ENCODE data around the gene SNAPC3.
"Not testable (repeated sequence)": the region's sequence is repeated elsewhere in the genome, so short reads cannot be mapped to it uniquely, and the experiment has no call there.

The SNAPC3 gene

DNA sequence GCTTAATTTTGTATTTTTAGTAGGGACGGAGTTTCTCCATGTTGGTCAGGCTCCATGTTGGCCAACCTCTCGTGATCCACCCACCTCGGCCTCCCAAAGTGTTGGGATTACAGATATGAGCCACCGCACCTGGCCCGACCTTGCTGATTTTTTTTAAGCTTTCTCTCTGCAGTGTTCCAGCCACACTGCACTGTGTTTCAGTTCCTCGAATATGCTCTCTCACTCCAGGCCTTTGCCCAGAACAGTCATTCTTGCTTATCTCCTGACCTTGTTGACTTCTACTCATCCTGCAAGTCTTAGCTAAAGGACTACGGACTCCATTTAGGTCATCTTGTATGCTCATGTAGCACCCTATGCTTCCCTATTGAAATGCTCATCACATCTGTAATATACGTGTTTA is 3.3 kb downstream of the SNAPC3 start:
- no peak for FAIRE-seq

DNA sequence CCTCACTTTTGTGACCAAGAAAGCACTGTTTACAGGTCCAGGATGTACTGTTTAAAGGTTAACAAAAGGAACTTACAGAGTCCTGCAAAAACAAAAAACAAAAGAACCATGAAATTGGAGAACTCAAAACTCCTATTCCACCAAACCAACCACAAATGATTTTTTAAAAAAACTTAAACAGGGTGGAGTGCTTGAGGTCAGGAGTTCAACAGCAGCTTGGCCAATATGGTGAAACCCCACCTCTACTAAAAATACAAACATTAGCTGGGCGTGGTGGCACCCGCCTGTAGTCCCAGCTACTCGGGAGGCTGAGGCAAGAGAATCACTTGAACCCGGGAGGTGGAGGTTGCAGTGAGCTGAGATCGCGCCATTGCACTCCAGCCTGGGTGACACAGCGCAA is 5.0 kb downstream of the SNAPC3 start:
- FAIRE-seq, result not testable (repeated sequence)

DNA sequence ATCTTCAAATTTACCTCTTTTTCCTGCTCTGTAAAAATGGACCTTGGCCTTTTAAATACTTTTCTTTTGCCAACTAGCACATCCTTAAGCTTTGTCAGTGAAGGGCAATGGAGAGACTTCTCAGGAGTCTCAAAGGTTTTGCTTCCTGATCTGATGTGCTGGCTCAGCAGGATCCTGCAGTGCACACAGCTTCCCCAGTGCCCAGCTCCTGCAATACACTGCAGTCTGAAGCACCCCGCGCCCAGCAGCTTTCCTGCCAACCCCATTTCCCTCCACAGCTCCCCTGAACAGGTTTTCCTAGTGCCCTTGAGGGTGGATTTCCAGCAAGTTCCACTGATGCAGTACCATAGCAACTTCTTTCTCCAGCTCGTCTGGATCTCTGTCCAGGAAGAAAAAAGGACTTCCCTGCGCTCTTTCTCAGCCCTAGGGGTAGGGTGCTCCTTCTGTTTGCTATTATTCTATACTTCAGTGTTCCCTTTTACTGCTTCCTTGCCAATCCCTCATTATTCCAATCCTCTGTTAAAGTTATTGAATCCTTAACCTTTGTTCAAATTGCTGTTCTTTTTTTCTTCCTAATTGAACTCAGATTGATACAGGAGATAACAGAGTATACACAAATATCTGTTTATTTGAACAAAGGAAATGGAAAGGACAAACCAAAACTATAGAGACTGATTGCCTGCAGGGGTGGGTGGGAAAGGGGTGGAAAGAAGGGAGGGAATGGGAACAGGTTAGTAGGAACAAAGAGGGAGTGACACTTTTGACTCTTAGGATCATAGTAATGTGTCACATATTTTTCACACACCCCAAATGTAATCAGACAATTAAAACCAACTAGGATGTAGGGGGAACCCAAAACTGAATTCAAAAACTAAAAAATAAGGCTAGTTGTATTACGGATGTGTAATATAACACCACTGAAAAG is 8.5 kb downstream of the SNAPC3 start:
- FAIRE-seq, result no peak

DNA sequence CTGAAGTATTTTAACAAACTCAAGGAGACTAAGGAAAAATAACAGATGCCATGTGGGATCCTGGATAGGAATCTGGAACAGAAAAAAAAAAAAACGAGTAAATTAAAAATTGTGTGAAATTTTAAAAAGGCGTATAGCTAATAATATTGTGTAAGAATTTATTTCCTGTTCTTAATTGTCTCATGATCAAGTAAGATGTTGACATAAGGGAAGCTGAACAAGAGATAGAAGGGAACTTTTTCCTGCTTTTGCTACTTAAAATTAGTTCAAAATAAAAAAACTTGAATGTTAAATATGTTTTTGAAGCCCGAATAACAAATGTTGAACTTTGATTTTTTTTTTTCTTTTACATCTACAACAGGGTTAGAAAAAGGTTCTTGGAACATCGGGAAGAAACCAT is 10.5 kb downstream of the SNAPC3 start:
- FAIRE-seq, result no peak

DNA sequence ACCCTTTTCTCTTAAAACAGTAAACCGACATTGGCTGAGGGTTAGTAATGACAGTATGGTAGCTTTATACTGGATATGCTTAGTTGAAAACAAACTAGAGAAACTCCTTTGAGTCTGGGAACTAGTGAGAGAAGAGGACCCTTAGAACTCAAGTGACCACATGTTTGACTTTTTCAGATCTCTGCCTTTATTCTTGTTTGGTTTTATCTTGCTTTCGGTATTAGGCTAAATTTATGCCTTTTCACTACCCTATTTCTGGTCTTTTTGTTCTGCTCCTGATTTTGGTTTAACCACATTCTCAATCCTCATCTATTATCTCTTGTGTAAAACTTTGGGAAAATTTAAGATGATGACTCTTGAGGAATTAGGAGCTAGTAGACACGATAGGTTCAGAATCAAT is 11.0 kb downstream of the SNAPC3 start:
- no peak for FAIRE-seq

DNA sequence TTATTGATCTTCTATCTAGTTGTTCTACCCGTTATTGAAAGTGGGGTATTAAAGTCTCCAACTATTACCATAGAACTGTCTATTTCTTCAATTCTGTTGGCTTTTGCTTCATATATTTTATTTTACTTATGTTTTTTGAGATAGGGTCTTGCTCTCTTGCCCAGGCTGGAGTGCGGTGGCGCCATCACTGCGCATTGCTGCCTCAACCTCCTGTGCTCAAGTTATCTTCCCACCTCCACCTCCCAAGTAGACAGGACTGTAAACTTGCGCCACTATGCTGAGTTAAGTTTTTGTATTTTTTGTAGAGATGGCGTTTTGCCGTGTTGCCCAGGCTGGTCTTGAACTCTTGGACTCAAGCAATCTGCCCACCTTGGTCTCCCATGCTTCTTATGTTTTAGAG is 16.2 kb downstream of the SNAPC3 start:
- FAIRE-seq, result no peak

DNA sequence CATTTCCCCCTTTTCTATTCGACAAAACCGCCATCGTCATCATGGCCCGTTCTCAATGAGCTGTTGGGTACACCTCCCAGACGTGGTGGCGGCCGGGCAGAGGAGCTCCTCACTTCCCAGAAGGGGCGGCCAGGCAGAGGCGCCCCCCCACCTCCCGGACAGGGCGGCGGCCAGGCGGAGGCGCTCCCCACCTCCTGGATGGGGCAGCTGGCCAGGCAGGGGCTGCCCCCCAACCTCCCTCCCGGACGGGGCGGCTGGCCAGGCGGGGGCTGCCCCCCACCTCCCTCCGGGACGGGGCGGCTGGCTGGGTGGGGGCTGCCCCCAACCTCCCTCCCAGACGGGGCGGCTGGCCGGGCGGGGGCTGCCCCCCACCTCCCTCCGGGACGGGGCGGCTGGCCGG is 19.2 kb downstream of the SNAPC3 start:
- not testable (repeated sequence) for FAIRE-seq

DNA sequence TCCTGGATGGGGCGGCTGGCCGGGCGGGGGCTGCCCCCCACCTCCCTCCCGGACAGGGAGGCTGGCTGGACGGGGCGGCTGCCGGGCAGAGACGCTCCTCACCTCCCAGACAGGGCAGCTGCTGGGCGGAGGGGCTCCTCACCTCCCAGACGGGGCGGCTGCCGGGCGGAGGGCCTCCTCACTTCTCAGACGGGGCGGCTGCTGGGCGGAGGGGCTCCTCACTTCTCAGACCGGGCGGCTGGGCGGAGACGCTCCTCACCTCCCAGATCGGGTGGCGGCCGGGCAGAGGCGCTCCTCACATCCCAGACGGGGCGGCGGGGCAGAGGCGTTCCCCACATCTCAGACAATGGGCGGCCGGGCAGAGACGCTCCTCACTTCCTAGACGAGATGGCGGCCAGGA is 19.6 kb downstream of the SNAPC3 start:
- FAIRE-seq, result not testable (repeated sequence)

DNA sequence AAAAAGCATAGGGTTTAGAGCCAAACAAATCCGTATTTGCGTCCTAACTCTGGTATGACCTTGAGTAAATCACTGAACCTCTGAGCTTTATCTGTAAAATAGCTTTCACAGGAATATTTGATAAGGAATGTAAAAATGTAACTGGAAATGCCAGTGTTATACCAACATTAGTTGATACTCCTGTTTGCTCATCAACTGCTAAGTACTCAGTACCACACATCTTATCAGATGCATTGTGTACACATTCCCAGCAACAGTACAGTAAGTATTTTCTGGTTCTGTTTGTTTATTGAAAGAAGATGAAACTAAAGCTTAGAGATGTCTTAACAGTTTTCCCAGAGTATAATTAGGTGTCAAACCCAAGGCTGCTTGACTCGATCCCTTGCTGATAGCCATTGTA is 21.5 kb downstream of the SNAPC3 start:
- no peak for FAIRE-seq

DNA sequence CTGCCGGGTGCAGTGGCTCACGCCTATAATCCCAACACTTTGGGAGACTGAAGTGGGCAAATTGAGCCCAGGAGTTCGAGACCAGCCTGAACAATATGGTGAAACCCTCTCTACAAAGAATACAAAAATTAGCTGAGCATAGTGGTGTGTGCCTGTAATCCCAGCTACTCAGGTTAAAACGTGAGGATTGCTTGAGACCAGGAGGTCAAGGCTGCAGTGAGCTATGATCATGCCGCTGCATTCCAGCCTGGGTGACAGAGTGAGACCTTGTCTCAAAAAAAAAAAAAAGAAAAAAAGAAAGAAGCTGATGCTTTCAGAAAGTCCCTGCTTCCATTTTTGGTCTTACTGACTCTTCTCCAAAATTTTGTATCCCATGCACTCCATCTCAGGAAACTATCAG is 31.3 kb downstream of the SNAPC3 start:
- no peak for FAIRE-seq

DNA sequence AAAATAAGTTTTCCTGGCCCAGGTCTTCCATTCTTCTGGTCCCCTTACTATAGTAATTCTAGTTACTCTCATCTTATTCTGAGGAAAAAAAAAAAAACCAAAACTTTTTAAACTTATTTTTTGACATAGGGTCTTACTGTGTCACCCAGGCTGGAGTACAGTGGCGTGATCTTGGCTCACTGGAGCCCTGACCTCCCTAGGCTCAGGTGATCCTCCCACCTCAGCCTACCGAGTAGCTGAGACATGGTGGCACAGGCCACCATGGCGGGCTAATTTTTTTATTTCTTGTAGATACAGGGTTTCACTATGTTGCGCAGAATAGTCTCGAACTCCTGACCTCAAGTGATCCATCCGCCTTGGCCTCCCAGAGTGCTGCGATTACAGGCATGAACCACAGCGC is 38.4 kb downstream of the SNAPC3 start:
- no peak for FAIRE-seq

DNA sequence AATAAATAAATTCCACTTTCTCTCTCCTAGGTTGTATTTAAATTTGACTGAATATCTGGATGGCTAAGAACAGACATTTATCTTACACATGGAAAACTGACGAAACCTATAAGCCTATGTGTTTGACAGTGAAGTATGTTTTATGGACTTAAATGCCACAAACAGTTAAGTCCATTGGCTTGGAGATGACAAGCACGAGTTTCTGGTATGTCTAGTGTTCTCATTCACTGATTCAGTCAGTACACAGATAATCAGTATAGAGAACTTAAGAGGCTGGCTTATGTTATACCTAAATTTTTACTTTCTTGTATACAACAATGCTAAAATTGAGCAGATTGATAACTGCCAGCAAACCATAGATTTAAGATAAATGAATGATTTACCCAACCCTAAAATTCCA is 38.9 kb downstream of the SNAPC3 start:
- FAIRE-seq, result no peak

DNA sequence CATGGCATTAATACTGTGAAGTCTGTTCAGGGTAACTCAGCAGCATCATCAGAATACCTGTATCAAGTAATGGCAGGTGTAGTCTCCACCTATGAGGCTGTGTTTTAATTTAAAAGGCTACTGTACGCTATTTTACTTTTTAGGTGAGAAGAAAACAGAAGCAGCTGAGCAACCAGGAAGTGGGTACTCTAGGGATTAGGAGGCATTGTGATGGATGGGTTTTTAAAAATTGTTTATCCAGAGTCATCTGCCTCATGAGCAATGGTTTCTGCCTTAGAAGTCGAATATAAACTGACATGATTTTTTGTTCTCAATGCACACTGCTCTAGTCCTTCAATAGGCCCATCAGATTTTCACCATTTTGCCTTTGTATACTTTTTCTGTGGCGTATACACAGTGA is 45.5 kb downstream of the SNAPC3 start:
- no peak for FAIRE-seq

DNA sequence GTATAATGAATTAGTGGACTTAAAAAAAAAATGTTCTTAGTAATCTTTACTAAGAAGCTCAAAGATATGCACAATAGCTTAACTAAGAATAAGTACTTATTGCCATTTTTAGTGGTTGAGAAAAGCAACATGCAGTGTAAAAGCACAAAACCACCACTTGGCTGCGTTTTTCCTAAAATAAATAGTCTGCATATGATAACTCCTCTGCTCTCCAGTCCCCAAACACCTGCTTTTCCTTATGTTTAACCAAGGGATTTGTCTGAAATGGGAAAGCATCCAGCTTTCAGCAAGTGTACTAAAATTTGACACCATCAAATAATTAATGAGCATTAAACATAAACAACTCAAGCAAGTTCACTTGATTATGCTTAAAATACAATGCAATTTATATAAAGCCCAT is 46.7 kb downstream of the SNAPC3 start:
- no peak for FAIRE-seq

DNA sequence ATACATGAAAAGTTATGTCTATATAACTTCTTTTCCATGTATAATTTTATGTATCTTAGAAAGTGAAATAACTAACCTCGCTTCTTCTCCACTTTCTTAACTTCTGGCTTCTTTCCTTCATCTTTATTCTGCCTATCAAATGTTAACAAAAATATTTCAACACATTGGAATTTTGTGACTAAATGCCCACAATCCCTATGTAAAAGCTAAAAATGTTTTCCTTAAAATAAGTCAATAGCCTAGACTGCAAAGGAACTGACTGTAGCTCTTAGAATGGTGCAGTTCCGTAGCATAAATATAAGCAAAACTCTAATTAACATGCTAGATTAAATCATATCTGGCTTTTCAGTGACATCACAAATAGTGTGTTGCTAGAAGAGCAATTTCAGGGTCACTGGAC is 47.2 kb downstream of the SNAPC3 start:
- peak; percentile 6 for FAIRE-seq

DNA sequence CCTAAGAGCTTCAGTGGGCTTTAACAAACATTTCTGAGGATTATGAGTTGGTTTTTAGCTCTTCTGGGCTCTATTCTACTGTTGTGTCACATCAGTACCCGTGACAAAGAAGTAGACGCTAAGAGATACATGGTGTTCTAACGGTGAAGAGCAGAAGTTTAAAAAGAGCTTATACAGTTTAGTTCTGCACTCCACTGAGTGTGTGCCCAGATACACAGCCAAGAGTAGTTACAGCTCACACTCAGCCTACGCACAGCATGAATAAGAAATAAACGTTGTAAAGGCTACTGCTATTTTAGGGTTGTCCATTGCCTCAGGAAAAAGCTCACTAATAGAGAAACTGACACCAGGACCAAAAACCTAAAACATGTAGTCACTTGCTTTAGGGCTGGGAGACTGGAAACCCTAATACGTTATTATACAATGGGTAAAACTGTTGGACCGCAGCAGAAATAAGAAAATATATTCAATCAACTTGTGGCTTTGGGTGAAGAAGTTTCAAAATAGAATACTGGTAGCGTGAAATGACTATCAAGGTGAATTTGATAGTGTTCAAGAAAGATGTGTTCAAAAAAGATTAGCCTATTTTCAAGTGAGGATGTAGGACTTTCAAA is 53.4 kb downstream of the SNAPC3 start:
- FAIRE-seq, result no peak

DNA sequence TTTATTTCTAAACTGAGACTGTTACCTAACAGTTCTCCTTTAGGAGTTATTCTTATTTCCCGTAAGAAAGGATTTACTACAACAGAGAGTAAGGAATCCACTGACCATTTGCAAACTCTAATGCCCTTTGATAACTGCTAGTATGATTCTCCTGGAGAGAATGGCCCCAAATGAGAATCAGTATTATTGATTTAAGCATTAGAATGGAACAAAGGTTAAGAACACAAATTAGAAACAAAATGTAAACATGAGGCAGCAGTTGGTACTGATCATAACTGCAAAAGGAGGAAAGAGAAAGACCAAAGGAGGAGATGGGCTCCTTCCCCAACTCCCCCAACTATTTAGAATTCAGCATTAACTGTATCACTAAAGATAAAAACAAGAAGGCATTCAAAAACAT is 57.4 kb downstream of the SNAPC3 start:
- no peak for FAIRE-seq

DNA sequence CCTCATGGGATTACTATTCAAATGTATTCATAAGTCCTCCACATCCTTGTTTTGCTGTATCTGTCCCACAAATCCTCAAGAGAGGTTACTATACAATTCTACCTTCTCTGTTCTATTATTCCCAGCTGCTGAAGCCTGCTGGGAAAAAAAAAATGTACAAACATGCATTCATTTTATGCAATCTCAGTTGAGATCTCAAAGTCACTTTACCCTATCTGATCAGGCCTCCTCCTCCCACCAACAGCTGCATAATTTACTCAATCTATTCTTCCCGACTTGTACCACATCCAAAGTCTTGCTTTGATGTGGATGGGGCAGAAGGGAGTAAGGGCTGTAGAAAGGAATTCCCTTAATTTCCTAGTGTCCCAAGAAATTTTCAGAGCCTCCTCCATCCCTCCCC is 59.5 kb downstream of the SNAPC3 start:
- no peak for FAIRE-seq

DNA sequence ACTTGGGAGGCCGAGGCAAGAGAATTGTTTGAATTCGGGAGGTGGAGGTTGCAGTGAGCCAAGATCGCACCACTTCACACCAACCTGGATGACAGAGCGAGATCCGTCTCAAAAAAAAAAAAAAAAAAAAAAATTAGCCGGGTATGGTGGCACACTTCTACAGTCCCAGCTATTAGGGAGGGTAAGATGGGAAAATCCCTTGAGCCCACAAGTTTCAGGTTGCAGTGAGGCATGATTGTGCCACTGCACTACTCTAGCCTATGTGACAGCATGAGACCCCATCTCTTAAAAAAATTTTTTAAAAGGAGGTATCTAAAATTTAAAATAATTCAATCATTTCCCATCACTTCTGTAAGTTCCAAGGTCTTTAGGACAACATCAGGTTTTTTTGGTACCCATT is 62.1 kb downstream of the SNAPC3 start:
- no peak for FAIRE-seq

DNA sequence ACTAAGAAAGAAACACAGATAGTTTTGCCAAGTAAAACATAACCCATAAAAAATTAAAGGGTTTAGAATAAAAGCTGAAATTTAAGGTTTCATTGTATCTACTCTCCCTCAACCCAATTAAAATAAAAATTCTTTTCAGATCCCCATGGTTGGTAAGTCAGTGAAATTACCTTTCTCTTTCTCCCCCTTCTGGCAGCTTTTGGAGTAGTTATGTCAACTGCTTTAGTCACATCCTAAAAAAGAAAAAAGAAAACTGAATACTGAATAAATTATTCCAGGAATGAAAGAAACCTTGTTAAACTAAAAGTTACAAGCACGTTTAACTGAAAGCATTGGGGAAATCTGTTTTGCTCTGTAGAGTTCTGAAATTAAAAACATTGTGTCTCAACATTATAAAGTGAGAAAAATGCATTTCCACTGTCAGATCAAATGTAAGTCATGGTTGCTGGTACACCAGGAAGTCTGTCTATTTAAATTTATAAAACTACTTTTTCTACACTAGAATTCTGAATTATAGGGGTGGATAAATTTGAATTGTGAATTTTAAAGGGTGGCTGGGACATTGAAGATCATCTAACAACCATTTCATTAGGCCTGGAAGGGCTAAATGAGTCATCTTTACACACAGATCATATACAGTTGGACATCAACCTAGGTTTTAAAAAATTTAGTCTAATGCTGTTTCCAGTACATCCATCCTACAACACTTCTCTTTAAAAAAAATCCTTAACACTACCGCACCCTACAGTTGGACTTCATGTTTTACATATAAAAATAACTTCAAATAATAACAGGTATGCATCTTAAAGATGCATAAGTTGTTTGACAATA is 63.4 kb downstream of the SNAPC3 start:
- FAIRE-seq, result peak; percentile 93

DNA sequence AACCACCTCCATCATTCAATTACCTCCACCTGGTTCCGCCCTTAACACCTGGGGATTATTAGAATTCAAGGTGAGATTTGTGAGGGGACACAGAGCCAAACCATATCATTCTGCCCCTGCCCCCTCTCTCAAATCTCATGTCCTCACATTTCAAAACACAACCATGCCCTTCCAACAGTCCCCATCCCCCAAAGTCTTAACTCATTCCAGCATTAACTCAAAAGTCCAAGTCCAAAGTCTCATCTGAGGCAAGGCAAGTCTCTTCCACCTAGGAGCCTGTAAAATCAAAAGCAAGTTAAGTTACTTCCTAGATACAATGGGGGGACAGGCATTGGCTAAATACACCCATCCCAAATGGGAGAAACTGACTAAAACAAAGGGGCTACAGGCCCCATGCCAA is 69.3 kb downstream of the SNAPC3 start:
- no peak for FAIRE-seq

DNA sequence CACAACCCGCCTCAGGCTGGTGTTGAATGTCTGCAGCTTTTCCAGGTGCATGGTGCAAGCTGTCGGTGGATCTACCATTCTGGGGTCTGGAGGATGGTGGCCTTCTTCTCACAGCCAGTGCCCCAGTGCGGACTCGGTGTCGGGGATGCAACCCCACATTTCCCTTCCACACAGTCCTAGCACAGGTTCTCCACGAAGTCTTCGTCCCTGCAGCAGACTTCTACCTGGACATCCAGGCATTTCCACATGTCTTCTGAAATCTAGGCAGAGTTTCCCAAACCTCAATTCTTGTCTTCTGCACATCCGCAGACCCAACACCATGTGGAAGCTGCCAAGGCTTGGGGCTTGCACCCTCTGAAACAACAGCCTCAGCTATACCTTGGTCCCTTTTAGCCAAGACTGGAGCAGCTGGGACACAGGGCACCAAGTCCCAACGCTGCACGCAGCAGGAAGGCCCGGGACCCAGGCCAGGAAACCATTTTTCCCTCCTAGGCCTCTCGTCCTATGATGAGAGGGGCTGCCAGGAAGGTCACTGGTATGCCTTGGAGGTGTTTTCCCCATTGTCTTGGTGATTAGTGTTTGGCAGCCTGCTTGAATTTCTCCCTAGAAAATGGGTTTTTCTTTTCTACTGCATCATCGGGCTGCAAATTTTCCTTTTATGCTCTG is 69.9 kb downstream of the SNAPC3 start:
- FAIRE-seq, result no peak
